Activated CD8-positive, alpha-beta memory T cell treated with anti-CD3 and anti-CD28 coated beads, Interleukin-2, amount 50 U/mL, for 24 hours (primary cell): ENCODE measurements around the gene DEDD2.
"Not testable (repeated sequence)": the region's sequence is repeated elsewhere in the genome, so short reads cannot be mapped to it uniquely, and the experiment has no call there.

Experiments
- DNase-seq: peaks from one replicate; pipeline ENCODE4 v3.0.0-alpha.2; 2020; ENCODE audit errors: extremely low read depth

DEDD2 gene, protein sequence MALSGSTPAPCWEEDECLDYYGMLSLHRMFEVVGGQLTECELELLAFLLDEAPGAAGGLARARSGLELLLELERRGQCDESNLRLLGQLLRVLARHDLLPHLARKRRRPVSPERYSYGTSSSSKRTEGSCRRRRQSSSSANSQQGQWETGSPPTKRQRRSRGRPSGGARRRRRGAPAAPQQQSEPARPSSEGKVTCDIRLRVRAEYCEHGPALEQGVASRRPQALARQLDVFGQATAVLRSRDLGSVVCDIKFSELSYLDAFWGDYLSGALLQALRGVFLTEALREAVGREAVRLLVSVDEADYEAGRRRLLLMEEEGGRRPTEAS

DNA sequence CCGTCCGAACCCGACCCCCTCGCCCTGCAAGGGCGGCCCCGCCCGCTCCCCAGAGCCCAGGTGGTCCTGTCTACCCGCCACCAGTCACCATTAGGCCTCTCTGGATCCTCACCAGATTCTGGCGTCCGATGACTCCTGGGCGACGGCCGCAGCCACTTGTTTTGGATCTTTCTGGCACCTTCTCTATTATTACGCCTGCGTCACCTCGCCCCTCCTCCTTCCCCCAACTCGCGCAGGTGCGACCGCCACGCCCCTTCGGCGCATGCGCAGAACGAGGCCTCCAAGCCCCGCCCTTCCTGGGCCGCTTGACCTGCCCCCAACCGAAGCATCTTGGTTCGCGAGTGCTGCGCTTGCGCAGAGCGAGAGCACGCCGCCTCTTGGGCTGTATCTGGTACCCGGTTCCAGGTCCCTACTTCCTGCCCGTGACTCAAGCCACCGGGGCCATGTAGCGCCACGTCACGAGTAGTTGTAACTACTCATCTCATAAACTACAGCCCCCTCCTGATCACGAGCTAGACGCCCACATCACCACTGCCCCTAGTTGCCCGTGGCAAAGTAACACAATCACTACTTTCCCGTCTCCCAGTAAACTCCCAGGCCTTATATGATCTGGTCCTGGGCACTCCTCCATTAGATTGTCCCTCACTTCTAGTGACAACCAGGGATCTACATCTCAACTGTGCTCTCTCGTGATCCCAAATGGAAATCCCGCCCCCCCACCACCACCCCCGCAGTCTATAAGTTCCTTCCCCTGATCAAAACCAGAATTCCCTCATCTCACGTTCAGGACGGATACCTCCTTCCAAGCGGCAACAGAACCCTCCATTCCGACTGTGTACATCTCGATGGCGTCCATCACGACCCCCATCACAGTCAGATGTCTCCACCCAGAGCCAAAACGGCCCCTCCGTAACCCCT, at the start of gene DEDD2:
DEDD2 (minus strand) TSS at position 158 of the 918 bp plus-strand sequence. CDS start 670 bp downstream, outside the sequence.
- peak; percentile 98 for DNase-seq

DNA sequence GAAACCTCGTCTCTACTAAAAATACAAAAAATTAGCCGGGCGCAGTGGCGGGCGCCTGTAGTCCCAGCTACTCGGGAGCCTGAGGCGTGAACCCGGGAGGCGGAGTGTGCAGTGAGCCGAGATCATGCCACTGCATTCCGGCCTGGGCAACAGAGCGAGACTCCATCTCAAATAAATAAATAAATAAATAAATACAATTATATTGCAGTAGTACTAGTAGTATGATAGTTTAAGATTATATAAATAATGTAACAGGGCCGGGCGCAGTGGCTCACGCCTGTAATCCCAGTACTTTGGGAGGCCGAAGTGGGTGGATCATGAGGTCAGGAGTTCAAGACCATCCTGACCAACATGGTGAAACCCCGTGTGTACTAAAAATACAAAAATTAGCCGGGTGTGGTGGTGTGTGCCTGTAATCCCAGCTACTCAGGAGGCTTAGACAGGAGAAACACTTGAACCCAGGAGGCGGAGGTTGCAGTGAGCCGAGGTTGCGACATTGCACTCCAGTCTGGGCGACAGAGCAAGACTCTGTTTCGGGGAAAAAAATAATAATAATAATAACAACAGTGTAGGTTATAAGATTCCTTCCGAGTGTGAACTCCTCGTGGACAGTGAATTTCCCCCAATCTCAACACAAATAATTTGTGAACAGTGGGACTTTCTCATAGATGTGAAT, 49.6 kb upstream of the DEDD2 start:
- DNase-seq: not testable (repeated sequence)

DNA sequence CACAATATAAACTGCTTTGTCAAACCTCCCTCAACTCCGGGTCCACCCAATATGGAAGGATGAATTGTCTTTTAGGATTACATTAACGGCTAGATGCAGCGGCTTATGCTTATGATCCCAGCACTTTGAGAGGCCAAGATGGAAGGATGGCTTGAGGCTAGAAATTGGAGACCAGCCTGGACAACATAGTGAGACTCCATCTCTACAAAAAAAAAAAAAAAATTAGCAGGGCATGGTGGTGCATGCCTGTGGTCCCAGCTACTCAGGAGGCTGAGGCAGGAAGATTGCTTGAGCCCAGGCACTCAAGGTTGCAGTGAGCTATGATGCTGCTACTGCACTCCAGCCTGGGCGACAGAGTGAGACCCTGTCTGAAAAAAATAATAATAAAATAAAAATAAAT, 48.6 kb upstream of the DEDD2 start:
- not testable (repeated sequence) for DNase-seq

DNA sequence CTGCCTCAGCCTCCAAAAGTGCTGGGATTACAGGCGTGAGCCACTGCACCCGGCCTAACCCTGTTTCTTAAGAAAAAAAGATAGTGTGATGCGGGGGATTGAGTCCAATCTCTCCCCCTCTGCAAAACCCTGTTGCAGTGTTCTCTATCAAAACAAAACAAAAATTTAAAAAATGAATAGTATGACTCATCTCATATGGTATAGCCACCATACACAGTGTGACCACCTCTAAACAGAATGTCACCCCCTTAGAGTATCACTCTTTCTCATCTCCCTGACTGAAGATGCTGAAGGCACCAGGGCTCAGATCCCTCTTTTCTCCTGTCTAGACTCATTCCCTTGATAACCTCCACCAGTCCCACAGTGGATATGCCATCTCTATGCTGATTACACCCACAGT, 44.3 kb upstream of the DEDD2 start:
- no peak for DNase-seq

DNA sequence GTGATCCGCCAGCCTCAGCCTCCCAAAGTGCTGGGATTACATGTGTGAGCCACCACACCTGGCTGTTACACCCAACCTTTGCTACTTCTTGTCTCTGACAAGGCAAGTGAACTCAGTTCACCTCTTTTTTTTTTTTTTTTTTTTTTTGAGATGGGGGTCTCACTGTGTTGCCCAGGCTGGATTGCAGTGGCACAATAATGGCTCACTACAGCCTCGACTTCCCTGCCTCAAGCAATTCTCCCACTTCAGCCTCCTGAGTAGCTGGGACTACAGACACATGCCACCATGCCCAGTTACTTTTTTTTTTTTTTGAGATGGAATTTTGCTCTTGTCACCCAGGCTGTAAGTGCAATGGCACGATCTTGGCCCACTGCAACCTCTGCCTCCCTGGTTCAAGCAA, 40.4 kb upstream of the DEDD2 start:
- not testable (repeated sequence) for DNase-seq

DNA sequence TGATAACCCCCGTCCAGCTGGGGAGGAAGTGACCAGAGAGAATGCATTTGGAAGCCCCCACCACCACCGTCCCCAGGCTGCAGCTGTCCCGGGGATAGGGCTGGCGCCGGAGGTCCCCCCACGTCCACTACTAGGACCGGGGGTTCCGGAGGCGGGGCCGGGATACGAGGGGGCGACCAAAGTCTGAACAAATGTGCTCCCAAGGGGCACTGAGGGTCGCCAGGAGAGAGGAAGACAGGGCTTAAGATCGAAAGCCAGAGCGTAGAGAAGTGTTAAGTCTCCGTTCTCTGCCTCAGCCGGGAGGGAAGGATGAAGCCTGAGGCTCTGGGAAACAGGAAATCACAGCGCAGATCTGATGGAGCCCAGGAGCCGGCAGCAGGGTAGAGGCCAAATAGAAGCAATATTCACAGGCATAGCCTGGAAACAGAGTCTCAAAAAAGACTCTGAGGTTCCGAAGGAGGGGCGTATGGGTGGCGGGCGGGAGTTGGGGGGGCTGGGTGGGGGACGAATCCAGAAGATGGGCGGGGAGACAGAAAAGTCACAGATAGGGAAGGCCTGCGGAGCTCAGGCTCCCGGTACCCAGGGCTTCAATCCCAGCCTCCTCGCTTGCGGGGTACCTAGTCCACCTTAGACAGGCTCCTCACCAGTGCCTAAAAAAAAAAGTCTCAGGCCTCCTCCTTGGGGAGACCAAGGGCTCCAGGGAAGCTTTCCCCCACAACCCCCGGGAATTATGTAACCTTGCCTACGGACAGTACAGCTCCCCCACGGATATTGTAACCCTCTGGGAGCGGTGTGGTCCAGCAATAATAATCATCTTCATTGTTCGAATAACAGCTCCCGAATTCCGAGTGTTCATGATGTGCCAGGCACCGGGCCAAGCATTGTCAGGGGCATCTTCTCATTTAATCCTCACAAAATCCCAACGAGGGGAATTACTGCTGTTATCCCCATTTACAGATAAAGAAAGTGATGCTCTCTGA, 38.6 kb upstream of the DEDD2 start:
- DNase-seq: no peak

DNA sequence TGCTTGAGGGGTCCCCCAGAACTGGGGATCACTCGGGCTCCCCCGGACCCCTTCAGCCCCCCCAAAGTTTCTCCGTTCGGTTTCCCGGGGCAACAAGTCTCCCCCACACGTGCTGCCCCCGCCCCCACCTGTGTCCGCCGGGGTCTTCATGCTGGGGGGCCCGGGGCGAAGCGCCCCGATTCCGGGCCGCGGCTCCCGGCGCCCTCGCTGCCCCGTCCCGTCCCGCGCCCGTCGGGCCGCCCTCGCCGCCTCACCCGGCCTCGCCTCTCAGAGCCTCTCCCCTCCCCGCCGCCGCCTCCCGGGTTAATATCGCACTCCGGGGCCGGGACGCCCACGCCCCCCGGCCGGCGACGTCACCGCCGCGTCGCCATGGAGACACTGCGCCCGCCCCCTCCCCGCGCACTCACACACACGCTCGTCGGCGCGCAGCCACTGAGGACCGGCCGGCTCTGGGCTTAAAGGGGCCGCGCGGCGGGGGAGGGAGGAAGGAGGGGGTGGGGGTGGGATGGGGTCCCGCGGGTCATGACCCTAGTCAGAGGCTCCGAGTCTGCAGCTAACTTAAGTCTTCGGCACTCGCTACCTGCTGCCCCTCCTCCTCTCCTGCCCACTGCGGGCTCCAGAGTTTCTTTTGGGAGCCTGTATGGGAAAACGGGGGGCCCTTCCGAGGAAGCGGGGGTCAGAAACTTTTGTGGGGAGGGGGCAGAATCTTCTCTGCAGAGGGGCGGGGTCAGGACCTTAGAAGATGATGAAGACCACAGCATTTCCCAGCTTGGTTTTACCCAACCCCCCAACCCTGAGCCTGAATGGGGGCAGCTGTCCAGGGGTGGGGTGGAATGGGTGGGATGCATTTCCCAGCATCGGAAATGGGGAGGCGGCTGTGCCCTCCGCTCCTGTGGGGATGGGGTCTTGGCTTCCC, 37.6 kb upstream of the DEDD2 start, which contains the start of gene ERF:
ERF (minus strand) TSS at position 279 of the 916 bp plus-strand sequence; CDS start at position 150, 129 bp downstream.
- peak; percentile 69 for DNase-seq

DNA sequence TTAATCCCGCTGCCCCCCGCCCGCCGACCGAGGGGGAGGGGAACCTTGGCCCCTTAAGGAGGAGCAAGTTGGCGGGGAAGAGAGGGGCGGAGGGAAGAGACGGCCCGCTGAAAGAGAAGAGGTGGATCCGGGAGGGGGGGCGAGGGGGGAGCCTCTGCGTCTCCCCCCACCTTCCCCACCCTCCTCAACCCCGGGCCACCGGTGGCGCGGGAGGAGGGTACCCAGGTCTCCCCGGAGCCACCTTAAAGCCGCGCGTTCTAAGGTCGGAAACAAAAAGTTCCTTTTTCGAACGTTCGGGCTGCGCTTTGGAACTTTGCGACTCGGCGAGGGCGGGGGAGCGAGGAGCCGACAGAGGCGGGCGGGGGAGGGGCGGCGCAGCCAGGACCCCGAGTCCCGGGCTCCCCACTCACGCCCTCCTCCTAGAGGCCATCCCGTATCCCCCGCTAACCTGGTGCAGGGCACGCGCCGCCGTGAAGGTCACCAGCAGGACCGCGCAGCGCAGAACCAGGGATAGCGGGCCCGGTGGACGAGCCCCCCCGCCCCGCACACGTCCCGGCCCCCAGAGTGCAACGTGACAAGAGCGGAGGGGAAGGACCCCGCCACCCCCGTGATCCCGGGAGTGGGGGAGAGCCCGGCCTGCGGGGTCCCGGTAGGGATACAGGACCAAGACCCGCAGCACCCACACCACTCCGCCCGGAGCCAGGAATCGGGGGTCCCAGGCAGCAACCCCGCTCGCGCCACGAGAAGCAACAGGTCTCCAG, 36.8 kb upstream of the DEDD2 start:
- DNase-seq: no peak

DNA sequence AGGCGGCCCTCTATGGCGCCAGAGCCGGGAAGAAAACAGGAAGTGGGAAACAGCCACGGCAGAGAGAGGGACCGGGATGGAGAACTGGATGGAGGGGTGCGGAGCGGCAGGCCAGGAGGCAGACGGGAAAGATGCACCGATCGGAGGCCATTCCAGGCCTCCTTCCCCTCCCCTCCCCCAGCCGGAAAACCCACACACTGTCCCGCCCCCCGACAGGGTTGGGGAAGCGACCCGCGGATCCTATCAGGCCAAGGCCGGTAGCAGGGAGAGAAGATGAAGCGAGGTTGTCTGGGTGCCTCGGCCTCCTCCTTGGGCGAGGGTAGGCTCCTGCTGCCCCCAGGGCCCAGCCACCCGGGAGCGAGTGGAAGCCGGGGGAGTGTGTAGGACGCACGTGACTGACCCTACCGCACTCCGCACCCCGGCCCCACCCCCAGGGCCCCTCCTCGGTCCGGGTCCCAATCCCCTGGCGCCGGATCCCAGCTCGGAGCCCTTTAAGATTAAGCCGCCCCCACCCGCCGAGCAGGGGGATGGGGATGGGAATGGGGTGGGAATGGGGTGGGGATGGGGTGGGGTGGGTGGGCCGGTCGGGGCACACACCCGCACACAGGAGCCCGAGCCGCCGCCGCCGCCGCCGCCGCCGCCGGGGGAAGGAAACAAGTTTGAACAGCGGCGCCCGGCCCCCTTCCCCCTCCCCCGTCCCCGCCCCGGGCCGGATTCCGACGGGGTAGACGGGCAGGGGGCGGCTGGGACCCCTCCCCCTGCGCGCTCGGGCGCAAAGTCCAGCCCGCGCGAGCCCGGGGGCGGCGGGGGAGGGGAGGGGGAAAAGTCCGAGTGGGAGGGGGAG, 36.0 kb upstream of the DEDD2 start:
- no peak for DNase-seq

DNA sequence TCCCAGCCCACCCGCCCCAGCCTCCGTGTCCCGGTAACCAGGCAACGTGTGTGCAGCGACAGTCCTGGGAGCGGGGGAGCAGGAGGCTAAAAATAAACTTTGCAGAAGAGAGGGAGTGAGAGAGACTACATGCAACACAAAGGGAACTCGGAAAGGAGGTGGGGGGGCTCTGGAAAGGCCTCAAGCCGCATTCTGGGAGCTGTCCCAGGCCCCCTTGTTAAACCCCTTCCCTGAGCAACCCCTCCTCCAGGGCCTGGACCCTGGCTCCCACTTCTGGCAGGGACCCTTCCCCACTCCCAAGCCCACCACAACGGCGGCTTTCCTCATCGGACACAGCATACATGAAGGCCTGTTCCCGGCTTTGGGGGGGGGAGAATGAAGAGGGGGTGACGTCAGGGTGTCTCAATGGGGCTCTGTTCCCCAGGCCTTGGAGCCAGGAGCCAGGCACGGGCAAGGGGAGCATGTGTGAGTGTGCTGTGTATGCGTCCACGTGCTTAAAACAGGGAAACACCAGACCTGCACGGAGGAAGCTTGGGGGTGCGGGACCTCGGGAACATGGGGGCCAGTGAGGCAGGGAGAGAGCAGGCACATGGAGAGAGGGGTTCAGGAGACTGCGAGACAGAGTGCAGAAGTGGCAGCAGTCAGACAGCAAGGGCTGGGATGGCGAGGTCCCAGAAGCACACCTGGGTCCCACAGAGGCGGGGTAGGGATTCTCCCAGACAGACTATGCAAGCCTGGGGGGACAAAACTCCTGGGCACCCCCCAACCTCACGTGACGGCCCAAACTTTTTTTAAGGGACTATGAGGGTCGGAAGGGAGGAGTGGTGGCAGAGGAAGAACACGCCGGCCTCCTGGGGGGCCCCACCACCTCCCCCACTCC, 35.1 kb upstream of the DEDD2 start:
- no peak for DNase-seq

DNA sequence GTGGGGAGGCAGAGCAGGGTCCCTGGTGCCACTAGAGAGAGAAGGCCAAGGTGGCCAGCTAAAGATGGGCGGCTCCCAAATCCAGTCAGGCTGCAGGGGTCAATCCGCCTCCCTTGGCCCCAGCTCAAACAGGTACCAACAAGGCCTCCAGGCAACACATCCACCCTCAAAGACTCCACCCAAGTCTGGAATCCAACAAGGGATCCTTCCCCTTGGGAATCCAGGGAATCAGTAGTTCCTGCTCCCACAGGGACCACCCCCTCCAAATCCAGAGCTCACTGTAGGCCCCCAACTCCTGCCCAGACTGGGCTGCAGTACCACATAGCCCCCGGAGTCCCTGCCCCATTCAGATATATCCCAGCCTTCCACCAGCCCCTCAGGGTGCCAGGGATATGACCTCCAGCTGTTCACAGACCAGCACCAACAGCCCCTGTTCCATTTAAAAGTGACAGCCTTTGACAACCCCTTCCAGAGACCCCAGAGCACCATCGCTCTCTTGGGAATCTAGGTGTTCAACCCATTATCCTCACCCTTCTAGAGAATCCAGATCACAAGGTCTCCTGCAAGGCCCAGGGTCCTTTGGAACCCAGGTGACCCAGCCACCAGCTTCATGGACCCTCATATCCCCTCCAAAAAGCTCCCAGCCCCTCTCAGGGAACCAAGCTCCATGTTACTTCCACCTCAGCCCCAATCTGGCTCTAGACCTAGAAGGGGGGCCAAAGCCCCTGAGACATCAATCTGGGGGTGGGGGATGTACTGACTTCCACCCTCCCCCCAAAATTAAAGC, 34.3 kb upstream of the DEDD2 start:
- DNase-seq: no peak

DNA sequence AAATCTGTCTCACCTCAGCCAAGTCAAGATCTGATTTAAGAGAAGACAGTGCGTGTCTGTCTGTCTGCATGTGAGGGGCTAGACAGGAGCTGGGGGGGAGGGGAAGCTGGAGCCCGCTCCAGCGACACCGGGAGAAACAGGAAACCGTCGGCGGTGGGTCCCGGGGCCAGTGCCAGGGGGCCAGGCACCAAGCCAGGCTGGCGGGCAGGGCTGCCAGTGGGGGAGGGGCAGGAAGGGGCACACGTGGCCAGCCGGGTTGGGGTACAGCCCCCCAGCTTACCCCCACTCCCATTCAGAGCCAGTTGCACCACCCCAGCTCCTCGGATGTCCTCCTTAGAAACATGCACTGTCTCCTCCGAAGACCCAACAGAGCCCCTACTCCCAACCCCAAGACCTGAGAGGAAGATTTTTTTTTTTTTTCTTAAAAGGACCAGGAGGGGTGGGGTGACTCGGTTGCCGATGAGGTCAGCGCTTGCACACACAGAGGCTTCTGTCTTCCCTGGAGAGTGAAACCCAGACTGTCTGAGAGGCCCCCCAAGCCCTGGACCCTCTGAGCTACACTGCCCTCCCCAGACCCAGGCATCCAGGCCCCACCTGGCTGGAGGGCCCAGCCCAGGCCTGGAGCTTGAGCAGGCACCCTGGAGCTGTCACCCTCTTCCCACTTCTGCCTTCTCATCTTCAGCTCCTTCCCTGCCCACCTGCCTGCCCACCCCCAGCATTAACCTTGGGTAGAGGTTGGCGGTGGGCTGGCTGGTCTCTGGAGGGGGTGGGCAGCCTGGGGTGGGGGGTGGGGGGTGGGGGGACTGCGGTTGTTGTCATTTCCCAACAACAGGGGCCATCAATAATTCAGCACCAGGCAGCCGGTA, 33.4 kb upstream of the DEDD2 start:
- no peak for DNase-seq

DNA sequence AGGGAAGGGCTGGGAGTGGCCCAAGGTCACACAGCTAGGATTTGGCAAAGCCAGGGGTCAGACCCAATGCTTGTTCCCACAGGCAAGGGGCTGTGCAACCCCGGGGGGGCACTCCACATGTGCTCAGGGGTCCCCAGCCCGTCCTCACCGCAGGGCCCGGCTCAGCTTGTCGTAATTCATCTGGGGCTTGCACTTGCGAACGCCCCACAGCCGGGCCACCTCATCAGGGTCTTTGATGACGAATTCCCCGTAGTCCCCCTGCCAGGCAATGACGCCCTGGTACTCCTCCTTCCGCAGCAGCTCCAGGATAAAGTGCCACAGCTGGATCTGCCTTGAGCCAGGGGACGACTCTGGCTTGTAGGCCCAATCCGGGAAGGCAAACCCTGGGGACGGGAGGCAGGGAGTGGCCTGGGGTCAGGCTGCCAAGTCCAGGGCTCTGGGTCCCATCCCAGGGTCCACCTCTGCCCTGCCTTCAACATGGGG, 32.7 kb upstream of the DEDD2 start:
- no peak for DNase-seq

DNA sequence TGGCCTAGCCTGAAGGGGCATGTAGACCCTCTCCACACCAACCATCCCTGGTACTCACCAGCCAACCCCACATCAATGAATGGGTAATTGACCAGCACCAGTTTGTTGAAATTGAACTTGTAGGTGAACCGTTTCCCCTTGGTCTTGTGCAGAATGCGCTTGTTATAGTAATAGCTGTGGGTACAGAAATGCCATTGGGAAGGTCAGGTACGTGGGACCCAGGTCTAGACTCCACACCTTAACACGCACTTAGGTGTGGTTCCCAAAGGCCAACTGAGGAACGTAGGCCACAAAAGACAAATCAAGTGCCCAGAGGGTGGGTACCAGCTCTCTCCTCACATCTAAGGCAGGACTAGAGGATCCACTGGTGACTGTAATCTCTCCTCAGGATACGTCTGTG, 32.3 kb upstream of the DEDD2 start:
- no peak for DNase-seq

DNA sequence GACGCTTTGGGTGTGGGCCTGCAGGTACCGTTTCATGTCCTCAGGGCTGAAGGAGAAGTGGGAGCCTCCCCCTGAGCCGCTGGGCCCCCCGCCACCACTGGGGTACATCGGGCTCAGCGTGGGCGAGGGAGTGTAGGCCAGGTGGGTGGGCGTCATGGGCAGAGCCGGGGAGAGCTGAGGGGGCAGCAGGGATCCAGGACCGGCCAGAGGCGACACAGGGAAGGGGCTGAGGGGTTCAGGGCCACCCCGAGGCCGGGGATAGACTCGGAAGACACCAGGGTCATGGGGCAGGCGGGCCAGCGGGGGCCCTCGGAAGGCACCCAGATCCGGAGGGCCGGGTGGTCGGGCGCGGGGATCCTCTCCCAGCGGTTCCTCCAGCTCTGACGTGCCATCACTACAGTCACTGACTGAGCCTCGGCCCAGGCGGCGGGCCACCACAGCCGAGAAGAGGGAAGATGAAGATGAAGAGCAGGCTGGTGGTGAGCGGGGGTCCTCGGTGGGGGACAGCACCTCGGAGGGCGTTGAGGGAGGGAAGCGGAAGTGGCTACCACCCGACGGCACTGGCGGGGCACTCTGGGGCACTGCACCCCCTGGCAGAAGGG, 31.8 kb upstream of the DEDD2 start:
- no peak for DNase-seq
